Measurements from ENCODE around the gene ODAD2. TPM values are rescaled to one million over a fixed set of nuclear protein-coding genes. Genes with fewer than 3 reads are reported as not detected.

Gene ODAD2
- total RNA-seq, 4 donors from 2014 or later: not detected

GRCh38 chr10:27815261-27815660, 183.6 kb downstream of the ODAD2 start:
- Histone ChIP-seq H3K4me1 (peaks cover 0 to under 1% of the 10 kb centered on the region in 2 donors), H3K9me3 (no peaks in the 10 kb centered on the region), H3K27me3 (no peaks in the 10 kb centered on the region), H3K36me3 (no peaks in the 10 kb centered on the region), H3K4me3 (no peak overlapping the region), H3K27ac (no peak overlapping the region)
- no peak for TF ChIP-seq POLR2A (IDR thresholded peaks at IDR 0.05)
- no peak for TF ChIP-seq CTCF (IDR thresholded peaks at IDR 0.05 in 4 of 5, conservative IDR thresholded peaks at IDR 0.05 in 1 of 5)
- DNase-seq: no peak
- in situ Hi-C loops (cut with MboI; ENCODE audit: low sequenced_read_pairs in 4 of 4) (no loop called here), intact Hi-C loops (cut with DNase I; ENCODE audit: low total_unique reads) (no loop called here)
- ATAC-seq: no peak

- no peak for TF ChIP-seq POLR2A (IDR thresholded peaks at IDR 0.05)
- TF ChIP-seq CTCF (IDR thresholded peaks at IDR 0.05 in 4 of 5, conservative IDR thresholded peaks at IDR 0.05 in 1 of 5): no peak
- no peak for ATAC-seq
- H3K4me3 ChIP-seq: no peak overlapping the region
- intact Hi-C loops (cut with DNase I; ENCODE audit: low total_unique reads) (no loop called here), in situ Hi-C loops (cut with MboI; ENCODE audit: low sequenced_read_pairs in 4 of 4) (no loop called here)
- H3K9me3 ChIP-seq: no peaks in the 10 kb centered on the region
- H3K4me1 ChIP-seq: no peaks in the 10 kb centered on the region
- DNase-seq: no peak
- no peaks in the 10 kb centered on the region for H3K27me3 ChIP-seq
- no peaks in the 10 kb centered on the region for H3K36me3 ChIP-seq
- H3K27ac ChIP-seq: no peak overlapping the region
Observed at GRCh38 chr10:27805180-27805579, 193.7 kb downstream of the ODAD2 start.

GRCh38 chr10:27804136-27804535, 194.7 kb downstream of the ODAD2 start:
- intact Hi-C loops (cut with DNase I; ENCODE audit: low total_unique reads) (no loop called here), in situ Hi-C loops (cut with MboI; ENCODE audit: low sequenced_read_pairs in 4 of 4) (no loop called here)
- ATAC-seq (no peak), DNase-seq (no peak)
- H3K27ac ChIP-seq: no peak overlapping the region
- no peak for TF ChIP-seq POLR2A (IDR thresholded peaks at IDR 0.05)
- no peak for TF ChIP-seq CTCF (IDR thresholded peaks at IDR 0.05 in 4 of 5, conservative IDR thresholded peaks at IDR 0.05 in 1 of 5)
- H3K36me3 ChIP-seq: no peaks in the 10 kb centered on the region
- H3K27me3 ChIP-seq: no peaks in the 10 kb centered on the region
- H3K4me1 ChIP-seq: no peaks in the 10 kb centered on the region
- no peak overlapping the region for H3K4me3 ChIP-seq
- no peaks in the 10 kb centered on the region for H3K9me3 ChIP-seq

- intact Hi-C loops (cut with DNase I; ENCODE audit: low total_unique reads) (no loop called here), in situ Hi-C loops (cut with MboI; ENCODE audit: low sequenced_read_pairs in 4 of 4) (no loop called here)
- no peaks in the 10 kb centered on the region for H3K4me1 ChIP-seq
- DNase-seq (no peak), ATAC-seq (no peak)
- H3K36me3 ChIP-seq: no peaks in the 10 kb centered on the region
- no peak overlapping the region for H3K27ac ChIP-seq
- no peaks in the 10 kb centered on the region for H3K9me3 ChIP-seq
- no peak overlapping the region for H3K4me3 ChIP-seq
- TF ChIP-seq POLR2A (IDR thresholded peaks at IDR 0.05) (no peak), CTCF (IDR thresholded peaks at IDR 0.05 in 4 of 5, conservative IDR thresholded peaks at IDR 0.05 in 1 of 5) (no peak)
- no peaks in the 10 kb centered on the region for H3K27me3 ChIP-seq
Observed at GRCh38 chr10:27801171-27801785, 197.6 kb downstream of the ODAD2 start.

GRCh38 chr10:27799046-27799445, 199.8 kb downstream of the ODAD2 start:
- TF ChIP-seq CTCF (IDR thresholded peaks at IDR 0.05 in 4 of 5, conservative IDR thresholded peaks at IDR 0.05 in 1 of 5) (no peak), POLR2A (IDR thresholded peaks at IDR 0.05) (no peak)
- H3K27me3 ChIP-seq: no peaks in the 10 kb centered on the region
- DNase-seq: no peak
- no peak for ATAC-seq
- no peaks in the 10 kb centered on the region for H3K36me3 ChIP-seq
- intact Hi-C loops (cut with DNase I; ENCODE audit: low total_unique reads) (no loop called here), in situ Hi-C loops (cut with MboI; ENCODE audit: low sequenced_read_pairs in 4 of 4) (no loop called here)
- no peak overlapping the region for H3K27ac ChIP-seq
- H3K4me3 ChIP-seq: no peak overlapping the region
- H3K9me3 ChIP-seq: no peaks in the 10 kb centered on the region
- H3K4me1 ChIP-seq: no peaks in the 10 kb centered on the region

All from gastrocnemius medialis (tissue), 4 donors.